Left kidney (tissue), 2 donors: Measurements from ENCODE around the gene LDLRAD4. TPM values are rescaled to one million over a fixed set of nuclear protein-coding genes. Genes with fewer than 3 reads are reported as not detected.
"Not testable (repeated sequence)": the region's sequence is repeated elsewhere in the genome, so short reads cannot be mapped to it uniquely, and the experiment has no call there.

Experiments
- DNase-seq: peaks from one replicate; pipeline ENCODE4 v3.0.0-alpha.2; 2013
- polyA plus RNA-seq: library from polyadenylated mRNA; unstranded; fragments of 120-200 nt; gene quantifications from one replicate; pipeline ENCODE4 v1.2.1, GENCODE V29; 2013; ENCODE audit not compliant: insufficient read length

The LDLRAD4 gene
- polyA plus RNA-seq, 1 donor = 9.7 TPM

GRCh38 chr18:13463526-13464210 lies 245.1 kb downstream of the LDLRAD4 start:
- no peak for DNase-seq

- no peak for DNase-seq
Observed at GRCh38 chr18:13464432-13465123, 246.0 kb downstream of the LDLRAD4 start.

GRCh38 chr18:13465124-13465446 lies 246.5 kb downstream of the LDLRAD4 start:
- no peak for DNase-seq

GRCh38 chr18:13465476-13465875 lies 246.9 kb downstream of the LDLRAD4 start:
- DNase-seq = no peak

GRCh38 chr18:13470516-13471197 lies 252.1 kb downstream of the LDLRAD4 start:
- no peak for DNase-seq

GRCh38 chr18:13471198-13471845 lies 252.8 kb downstream of the LDLRAD4 start:
- no peak for DNase-seq

GRCh38 chr18:13471971-13472628 lies 253.5 kb downstream of the LDLRAD4 start:
- no peak for DNase-seq

GRCh38 chr18:13473751-13474150 lies 255.2 kb downstream of the LDLRAD4 start:
- DNase-seq = no peak

- DNase-seq = no peak
Observed at GRCh38 chr18:13474336-13474735, 255.8 kb downstream of the LDLRAD4 start.

- no peak for DNase-seq
Observed at GRCh38 chr18:13474907-13475545, 256.5 kb downstream of the LDLRAD4 start.

- not testable (repeated sequence) for DNase-seq
Observed at GRCh38 chr18:13476312-13476711, 257.8 kb downstream of the LDLRAD4 start.

- no peak for DNase-seq
Observed at GRCh38 chr18:13477147-13477683, 258.7 kb downstream of the LDLRAD4 start.

- no peak for DNase-seq
Observed at GRCh38 chr18:13480571-13481255, 262.2 kb downstream of the LDLRAD4 start.

GRCh38 chr18:13481331-13481730 lies 262.8 kb downstream of the LDLRAD4 start:
- DNase-seq = no peak

GRCh38 chr18:13481820-13482617 lies 263.5 kb downstream of the LDLRAD4 start:
- no peak for DNase-seq

GRCh38 chr18:13482618-13482945 lies 264.0 kb downstream of the LDLRAD4 start:
- no peak for DNase-seq

GRCh38 chr18:13483316-13484270 lies 265.0 kb downstream of the LDLRAD4 start:
- no peak for DNase-seq

- no peak for DNase-seq
Observed at GRCh38 chr18:13485182-13485581, 266.6 kb downstream of the LDLRAD4 start.

GRCh38 chr18:13485604-13486003 lies 267.0 kb downstream of the LDLRAD4 start:
- no peak for DNase-seq
